Measurements from ENCODE around the gene COX19.

DNA sequence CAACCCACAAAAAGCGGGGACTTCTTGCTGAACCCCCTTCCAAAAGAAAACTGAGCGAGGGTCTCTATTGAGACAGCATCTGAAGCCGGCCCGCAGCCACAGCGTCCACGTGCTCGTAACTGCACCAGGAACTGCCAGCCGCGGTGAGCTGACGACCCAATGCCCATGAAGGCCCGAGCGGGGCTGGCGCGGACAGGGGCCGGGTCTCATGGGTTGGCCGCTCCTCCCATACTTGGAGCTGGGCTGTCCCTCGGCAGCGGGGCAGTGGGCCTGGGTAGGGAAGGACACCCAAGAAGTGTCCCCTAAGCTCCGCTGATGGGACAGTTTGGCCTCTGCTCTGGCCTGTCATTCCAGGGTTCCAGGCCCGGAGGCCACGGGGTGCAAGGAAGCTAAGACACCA, 30.0 kb upstream of the COX19 start:
- TF ChIP-seq GATA2 (CRISPR knock-in tag; IDR thresholded peaks at IDR 0.05) (no peak), CTCF (IDR thresholded peaks at IDR 0.05) (no peak), SMC3 (IDR thresholded peaks at IDR 0.05; ENCODE audit: low read depth, low read length) (no peak), RAD21 (IDR thresholded peaks at IDR 0.05; ENCODE audit: low read length) (no peak)
- TF ChIP-seq, protein P1, sequence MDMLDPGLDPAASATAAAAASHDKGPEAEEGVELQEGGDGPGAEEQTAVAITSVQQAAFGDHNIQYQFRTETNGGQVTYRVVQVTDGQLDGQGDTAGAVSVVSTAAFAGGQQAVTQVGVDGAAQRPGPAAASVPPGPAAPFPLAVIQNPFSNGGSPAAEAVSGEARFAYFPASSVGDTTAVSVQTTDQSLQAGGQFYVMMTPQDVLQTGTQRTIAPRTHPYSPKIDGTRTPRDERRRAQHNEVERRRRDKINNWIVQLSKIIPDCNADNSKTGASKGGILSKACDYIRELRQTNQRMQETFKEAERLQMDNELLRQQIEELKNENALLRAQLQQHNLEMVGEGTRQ (IDR thresholded peaks at IDR 0.05; ENCODE audit: borderline replicate concordance, low read depth, low read length): no peak
